Mammary epithelial cell (primary cell): Measurements from ENCODE around the gene ZNF101.

ENCODE experiments used
- CTCF ChIP-seq, 2 donors: IDR thresholded peaks in 1 of 2; conservative IDR thresholded peaks in 1 of 2; 2 replicates each; pipeline ENCODE4 v1.5.1; 2011 to 2012; ENCODE audit warnings: inconsistent platforms in 2 of 2, low read length in 2 of 2, mild to moderate bottlenecking in 2 of 2, control low read depth in 1 of 2, low read depth in 1 of 2; ENCODE audit not compliant: insufficient read depth in 1 of 2; ENCODE audit errors: extremely low read depth in 1 of 2
- EZH2 ChIP-seq: IDR thresholded peaks from 2 replicates; pipeline ENCODE4 v1.6.1; 2012; ENCODE audit warnings: low read length, inconsistent platforms, borderline replicate concordance

GRCh38 chr19:19697589-19697988 lies 28.9 kb downstream of the ZNF101 start:
- no peak for TF ChIP-seq EZH2
- TF ChIP-seq CTCF (conservative IDR thresholded peaks at IDR 0.05 in 1 of 2, IDR thresholded peaks at IDR 0.05 in 1 of 2; ENCODE audit: extremely low read depth in 1 of 2, insufficient read depth in 1 of 2, low read depth in 1 of 2, low read length in 2 of 2), result no peak
